ENCODE measurements around the gene PIP5K1B.

DNA sequence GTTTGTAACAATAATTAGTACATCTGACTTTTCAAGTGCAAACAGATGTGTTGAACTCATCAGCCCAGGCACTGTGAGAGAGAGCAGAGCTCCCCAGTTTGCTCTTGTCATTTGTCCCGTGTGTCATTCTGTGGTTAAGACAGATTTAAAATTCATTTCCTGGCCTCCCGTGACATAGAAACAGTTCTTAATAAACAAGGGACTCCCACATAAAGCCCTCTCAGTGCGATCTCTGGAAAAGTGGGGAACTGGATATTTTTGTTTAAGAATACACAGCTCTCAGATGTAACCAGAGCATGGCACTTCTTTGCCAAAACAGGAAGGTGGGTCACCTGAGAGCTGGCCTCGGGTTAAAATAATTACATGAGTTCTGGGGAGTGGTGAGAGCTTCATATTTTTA, 250.3 kb downstream of the PIP5K1B start:
- TF ChIP-seq, protein P1, sequence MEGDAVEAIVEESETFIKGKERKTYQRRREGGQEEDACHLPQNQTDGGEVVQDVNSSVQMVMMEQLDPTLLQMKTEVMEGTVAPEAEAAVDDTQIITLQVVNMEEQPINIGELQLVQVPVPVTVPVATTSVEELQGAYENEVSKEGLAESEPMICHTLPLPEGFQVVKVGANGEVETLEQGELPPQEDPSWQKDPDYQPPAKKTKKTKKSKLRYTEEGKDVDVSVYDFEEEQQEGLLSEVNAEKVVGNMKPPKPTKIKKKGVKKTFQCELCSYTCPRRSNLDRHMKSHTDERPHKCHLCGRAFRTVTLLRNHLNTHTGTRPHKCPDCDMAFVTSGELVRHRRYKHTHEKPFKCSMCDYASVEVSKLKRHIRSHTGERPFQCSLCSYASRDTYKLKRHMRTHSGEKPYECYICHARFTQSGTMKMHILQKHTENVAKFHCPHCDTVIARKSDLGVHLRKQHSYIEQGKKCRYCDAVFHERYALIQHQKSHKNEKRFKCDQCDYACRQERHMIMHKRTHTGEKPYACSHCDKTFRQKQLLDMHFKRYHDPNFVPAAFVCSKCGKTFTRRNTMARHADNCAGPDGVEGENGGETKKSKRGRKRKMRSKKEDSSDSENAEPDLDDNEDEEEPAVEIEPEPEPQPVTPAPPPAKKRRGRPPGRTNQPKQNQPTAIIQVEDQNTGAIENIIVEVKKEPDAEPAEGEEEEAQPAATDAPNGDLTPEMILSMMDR (IDR thresholded peaks at IDR 0.05) = no peak
- TF ChIP-seq POLR2A (IDR thresholded peaks at IDR 0.05) (no peak), POLR2AphosphoS5 (IDR thresholded peaks at IDR 0.05) (no peak)
